ENCODE measurements around the gene F12. TPM values are rescaled to one million over a fixed set of nuclear protein-coding genes. Genes with fewer than 3 reads are reported as not detected.
"Not testable (repeated sequence)": the region's sequence is repeated elsewhere in the genome, so short reads cannot be mapped to it uniquely, and the experiment has no call there.

Gene F12
- total RNA-seq, 1 experiment from 2014 or later = 10.0 TPM

DNA sequence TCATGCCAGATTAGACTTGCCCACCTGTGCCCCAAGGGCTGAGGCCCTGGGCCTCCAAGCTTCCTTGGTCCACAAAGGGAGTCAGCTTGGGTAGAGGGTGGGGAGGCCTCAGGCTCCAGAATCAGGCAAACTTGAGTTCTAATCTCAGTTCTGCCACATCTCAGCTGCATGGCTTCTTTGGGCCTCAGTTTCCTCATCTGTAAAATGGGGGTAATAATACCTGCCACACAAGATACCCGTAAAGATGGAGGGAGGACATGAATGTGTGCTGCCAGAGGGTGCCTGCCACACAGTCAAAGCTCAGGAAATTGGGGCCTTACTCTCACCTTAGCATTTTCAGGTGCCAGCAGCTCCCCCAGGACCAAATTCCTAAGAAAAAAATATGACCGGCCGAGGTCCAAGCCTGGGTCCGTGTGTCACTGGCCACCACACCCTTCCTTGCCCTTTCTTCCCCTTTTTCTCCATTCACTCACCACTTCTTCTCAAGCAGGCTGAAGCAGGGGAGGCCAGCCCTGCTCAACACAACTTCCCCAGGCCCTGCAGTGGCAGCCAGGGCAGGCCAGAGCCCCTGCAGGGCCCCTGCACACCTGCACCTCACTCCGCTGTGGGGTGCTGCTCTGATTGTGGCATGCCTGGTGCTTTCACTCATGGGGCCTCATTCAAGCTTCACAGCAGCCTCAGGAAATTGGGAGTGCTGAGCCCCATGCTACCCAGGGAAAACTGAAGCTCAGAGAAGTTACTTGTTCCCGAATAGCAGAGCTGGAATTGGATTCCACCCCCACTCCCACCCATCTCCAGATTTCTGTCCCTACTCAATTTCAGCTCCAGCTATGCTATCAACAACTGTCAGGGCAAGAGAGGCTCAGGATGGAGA lies 47.7 kb downstream of the F12 start:
- TF ChIP-seq SMAD3 (CRISPR knock-in tag; IDR thresholded peaks at IDR 0.05; ENCODE audit: borderline replicate concordance) (no peak), RORB (CRISPR knock-in tag; IDR thresholded peaks at IDR 0.05) (no peak), KAT7 (CRISPR knock-in tag; IDR thresholded peaks at IDR 0.05; ENCODE audit: borderline replicate concordance) (no peak), NR1H2 (CRISPR knock-in tag; IDR thresholded peaks at IDR 0.05) (no peak), CREM (CRISPR knock-in tag; IDR thresholded peaks at IDR 0.05) (no peak), ZNF416 (CRISPR knock-in tag; IDR thresholded peaks at IDR 0.05) (no peak)
- TF ChIP-seq, protein P1, sequence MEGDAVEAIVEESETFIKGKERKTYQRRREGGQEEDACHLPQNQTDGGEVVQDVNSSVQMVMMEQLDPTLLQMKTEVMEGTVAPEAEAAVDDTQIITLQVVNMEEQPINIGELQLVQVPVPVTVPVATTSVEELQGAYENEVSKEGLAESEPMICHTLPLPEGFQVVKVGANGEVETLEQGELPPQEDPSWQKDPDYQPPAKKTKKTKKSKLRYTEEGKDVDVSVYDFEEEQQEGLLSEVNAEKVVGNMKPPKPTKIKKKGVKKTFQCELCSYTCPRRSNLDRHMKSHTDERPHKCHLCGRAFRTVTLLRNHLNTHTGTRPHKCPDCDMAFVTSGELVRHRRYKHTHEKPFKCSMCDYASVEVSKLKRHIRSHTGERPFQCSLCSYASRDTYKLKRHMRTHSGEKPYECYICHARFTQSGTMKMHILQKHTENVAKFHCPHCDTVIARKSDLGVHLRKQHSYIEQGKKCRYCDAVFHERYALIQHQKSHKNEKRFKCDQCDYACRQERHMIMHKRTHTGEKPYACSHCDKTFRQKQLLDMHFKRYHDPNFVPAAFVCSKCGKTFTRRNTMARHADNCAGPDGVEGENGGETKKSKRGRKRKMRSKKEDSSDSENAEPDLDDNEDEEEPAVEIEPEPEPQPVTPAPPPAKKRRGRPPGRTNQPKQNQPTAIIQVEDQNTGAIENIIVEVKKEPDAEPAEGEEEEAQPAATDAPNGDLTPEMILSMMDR (IDR thresholded peaks at IDR 0.05) = no peak
- TF ChIP-seq, protein P2, sequence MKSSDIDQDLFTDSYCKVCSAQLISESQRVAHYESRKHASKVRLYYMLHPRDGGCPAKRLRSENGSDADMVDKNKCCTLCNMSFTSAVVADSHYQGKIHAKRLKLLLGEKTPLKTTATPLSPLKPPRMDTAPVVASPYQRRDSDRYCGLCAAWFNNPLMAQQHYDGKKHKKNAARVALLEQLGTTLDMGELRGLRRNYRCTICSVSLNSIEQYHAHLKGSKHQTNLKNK (CRISPR knock-in tag; IDR thresholded peaks at IDR 0.05) = no peak
- no peak for DNase-seq (ENCODE audit: low spot score)
- no peak overlapping the region for H3K27ac Mint-ChIP-seq
- H3K4me1 Mint-ChIP-seq = peaks cover 39% of the 10 kb centered on the region
- H3K27me3 Mint-ChIP-seq (ENCODE audit: low read depth) = peaks cover 14% of the 10 kb centered on the region
- ChIA-PET CTCF (interaction anchor here (0.5 to 4.6 kb wide), 10 partner anchors 7 to 93 kb away, joined by 3 to 26 read pairs (median 5); partner anchors contain the start of gene GRK6), POLR2A (no interaction called here)
- H3K4me3 Mint-ChIP-seq = peak overlapping the region; percentile 76
- no peaks in the 10 kb centered on the region for H3K9me3 Mint-ChIP-seq
- H3K36me3 Mint-ChIP-seq = no peaks in the 10 kb centered on the region
- ATAC-seq = no peak

DNA sequence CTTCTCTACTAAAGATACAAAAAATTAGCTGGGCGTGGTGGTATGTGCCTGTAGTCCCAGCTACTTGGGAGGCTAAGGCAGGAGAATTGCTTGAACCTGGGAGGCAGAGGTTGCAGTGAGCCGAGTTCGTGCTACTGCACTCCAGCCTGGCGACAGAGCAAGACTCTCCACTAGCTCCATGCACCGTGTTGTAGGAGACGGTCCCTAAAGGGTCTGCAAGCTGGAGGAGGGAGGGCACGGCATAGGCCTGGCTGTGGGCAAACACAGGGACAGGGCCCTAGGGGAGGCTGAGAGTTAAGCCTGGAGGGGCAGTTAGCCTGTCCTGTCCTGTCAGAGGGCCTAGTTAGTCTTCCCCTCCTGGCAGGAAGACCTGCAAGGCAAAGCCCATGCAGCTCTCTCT lies 48.6 kb downstream of the F12 start:
- DNase-seq (ENCODE audit: low spot score); H3K36me3 Mint-ChIP-seq; H3K27ac Mint-ChIP-seq; H3K9me3 Mint-ChIP-seq; POLR2A ChIA-PET; ATAC-seq; H3K4me3 Mint-ChIP-seq: not testable (repeated sequence)
- Mint-ChIP-seq H3K27me3 (ENCODE audit: low read depth) (peaks cover 20% of the 10 kb centered on the region), H3K4me1 (peaks cover 32% of the 10 kb centered on the region)
- CTCF ChIA-PET = interaction anchor here (1.0 to 4.6 kb wide), 9 partner anchors 8 to 51 kb away, joined by 3 to 26 read pairs (median 4); no protein-coding TSS in a partner anchor

DNA sequence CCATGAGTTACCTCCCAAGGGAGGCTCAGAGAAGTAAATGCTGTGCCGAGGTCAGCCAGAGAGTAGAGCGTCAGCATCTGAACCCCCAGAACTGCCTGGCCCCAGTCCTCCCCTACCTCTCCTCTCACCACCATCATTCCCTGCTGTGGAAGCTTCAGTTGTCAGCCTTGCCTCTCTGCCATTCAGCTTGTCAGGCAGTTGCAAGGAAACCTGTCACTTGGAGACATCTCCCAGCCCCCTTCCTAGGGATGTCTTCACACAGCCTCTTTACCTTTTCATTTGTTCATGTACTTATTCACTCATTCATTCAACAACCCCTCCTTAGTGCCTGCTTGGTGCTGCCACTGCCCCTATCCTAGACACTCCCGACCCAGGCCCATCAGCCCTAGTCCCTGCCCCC lies 49.5 kb downstream of the F12 start:
- H3K4me3 Mint-ChIP-seq = no peak overlapping the region
- DNase-seq (ENCODE audit: low spot score) (no peak), ATAC-seq (no peak)
- peaks cover 11% of the 10 kb centered on the region for H3K9me3 Mint-ChIP-seq
- POLR2A ChIA-PET = interaction anchor here (0.6 kb wide), 1 partner anchor 8 kb away, joined by 3 read pairs; no protein-coding TSS in a partner anchor
- peaks cover 29% of the 10 kb centered on the region for H3K27me3 Mint-ChIP-seq (ENCODE audit: low read depth)
- TF ChIP-seq ETV6 (CRISPR knock-in tag; IDR thresholded peaks at IDR 0.05) (no peak), NFATC4 (CRISPR knock-in tag; IDR thresholded peaks at IDR 0.05) (no peak), NR1H2 (CRISPR knock-in tag; IDR thresholded peaks at IDR 0.05) (no peak)
- H3K27ac Mint-ChIP-seq = no peak overlapping the region
- peaks cover 25% of the 10 kb centered on the region for H3K4me1 Mint-ChIP-seq
- CTCF ChIA-PET = interaction anchor here (1.0 to 4.6 kb wide), 8 partner anchors 9 to 50 kb away, joined by 3 to 26 read pairs (median 5); no protein-coding TSS in a partner anchor
- H3K36me3 Mint-ChIP-seq = no peaks in the 10 kb centered on the region

DNA sequence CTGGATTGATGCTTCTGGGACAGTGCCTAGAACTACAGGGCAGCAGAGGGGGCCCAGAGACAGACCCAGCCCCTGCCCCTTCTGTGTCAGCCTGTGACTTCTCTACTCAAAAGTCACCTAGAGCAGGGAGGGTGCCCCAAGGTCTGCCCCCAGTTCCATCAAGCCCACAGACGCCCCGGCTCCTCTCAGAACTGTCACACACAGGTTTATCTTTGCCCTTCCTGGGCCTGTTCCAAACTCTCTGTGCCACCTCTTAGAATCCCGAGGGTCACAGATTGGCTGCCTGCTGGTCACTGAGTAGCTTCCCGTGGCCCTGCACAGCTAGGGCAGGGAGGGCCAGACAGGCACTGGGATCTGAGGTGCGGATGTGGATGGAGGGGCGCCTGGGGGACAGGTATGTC lies 49.9 kb downstream of the F12 start:
- Mint-ChIP-seq H3K9me3 (peaks cover 14% of the 10 kb centered on the region), H3K36me3 (no peaks in the 10 kb centered on the region), H3K27ac (no peak overlapping the region), H3K4me1 (peaks cover 21% of the 10 kb centered on the region), H3K4me3 (no peak overlapping the region), H3K27me3 (ENCODE audit: low read depth) (peaks cover 31% of the 10 kb centered on the region)
- ATAC-seq = no peak
- POLR2A ChIA-PET = no interaction called here
- no peak for DNase-seq (ENCODE audit: low spot score)
- CTCF ChIA-PET = interaction anchor here (1.2 to 4.6 kb wide), 5 partner anchors 10 to 50 kb away, joined by 3 to 26 read pairs (median 6); no protein-coding TSS in a partner anchor
- no peak for TF ChIP-seq ZNF138 (CRISPR knock-in tag; conservative IDR thresholded peaks at IDR 0.05)
- no peak for TF ChIP-seq NR2C2 (CRISPR knock-in tag; IDR thresholded peaks at IDR 0.05)
- TF ChIP-seq TEAD4 (CRISPR knock-in tag; IDR thresholded peaks at IDR 0.05) = no peak
- no peak for TF ChIP-seq PRRX2 (CRISPR knock-in tag; IDR thresholded peaks at IDR 0.05)
- TF ChIP-seq TCF7 (CRISPR knock-in tag; IDR thresholded peaks at IDR 0.05; ENCODE audit: low read depth) = no peak
- TF ChIP-seq, protein P3, sequence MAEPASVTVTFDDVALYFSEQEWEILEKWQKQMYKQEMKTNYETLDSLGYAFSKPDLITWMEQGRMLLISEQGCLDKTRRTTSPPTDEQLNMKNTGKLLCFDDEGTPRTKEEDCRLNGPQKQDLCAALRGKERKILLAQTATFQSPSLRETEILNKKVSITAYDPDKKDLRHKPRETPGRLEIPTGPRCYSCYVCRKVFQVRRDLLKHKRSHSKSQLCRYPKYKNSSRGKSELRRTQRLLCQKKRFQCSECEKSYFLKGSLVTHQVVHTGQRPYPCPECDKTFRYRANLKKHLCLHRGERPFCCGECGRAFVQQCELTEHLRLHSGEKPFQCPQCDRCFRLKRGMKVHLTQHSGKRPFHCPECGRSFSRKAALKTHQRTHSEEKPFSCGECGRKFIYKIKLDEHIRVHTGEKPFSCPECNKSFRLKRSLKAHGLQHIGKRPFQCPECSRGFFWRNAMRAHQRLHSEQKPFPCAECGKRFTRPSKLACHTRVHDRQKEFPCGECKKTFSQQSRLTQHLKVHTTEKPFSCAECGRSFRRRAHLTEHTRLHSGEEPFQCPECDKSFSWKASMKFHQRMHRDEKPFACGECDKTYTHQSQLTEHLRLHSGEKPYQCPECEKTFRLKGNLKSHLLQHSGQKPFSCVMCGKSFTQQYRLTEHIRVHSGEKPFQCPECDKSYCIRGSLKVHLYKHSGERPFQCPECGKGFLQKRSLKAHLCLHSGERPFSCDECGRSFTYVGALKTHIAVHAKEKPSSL (CRISPR knock-in tag; conservative IDR thresholded peaks at IDR 0.05) = no peak
- no peak for TF ChIP-seq ATF1 (CRISPR knock-in tag; IDR thresholded peaks at IDR 0.05)
- TF ChIP-seq SP1 (CRISPR knock-in tag; conservative IDR thresholded peaks at IDR 0.05) = no peak
- TF ChIP-seq, protein P4, sequence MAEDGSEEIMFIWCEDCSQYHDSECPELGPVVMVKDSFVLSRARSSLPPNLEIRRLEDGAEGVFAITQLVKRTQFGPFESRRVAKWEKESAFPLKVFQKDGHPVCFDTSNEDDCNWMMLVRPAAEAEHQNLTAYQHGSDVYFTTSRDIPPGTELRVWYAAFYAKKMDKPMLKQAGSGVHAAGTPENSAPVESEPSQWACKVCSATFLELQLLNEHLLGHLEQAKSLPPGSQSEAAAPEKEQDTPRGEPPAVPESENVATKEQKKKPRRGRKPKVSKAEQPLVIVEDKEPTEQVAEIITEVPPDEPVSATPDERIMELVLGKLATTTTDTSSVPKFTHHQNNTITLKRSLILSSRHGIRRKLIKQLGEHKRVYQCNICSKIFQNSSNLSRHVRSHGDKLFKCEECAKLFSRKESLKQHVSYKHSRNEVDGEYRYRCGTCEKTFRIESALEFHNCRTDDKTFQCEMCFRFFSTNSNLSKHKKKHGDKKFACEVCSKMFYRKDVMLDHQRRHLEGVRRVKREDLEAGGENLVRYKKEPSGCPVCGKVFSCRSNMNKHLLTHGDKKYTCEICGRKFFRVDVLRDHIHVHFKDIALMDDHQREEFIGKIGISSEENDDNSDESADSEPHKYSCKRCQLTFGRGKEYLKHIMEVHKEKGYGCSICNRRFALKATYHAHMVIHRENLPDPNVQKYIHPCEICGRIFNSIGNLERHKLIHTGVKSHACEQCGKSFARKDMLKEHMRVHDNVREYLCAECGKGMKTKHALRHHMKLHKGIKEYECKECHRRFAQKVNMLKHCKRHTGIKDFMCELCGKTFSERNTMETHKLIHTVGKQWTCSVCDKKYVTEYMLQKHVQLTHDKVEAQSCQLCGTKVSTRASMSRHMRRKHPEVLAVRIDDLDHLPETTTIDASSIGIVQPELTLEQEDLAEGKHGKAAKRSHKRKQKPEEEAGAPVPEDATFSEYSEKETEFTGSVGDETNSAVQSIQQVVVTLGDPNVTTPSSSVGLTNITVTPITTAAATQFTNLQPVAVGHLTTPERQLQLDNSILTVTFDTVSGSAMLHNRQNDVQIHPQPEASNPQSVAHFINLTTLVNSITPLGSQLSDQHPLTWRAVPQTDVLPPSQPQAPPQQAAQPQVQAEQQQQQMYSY (CRISPR knock-in tag; IDR thresholded peaks at IDR 0.05) = no peak
- TF ChIP-seq KAT7 (CRISPR knock-in tag; IDR thresholded peaks at IDR 0.05; ENCODE audit: borderline replicate concordance) = no peak
- TF ChIP-seq MXD4 (CRISPR knock-in tag; IDR thresholded peaks at IDR 0.05; ENCODE audit: borderline replicate concordance) = no peak
- no peak for TF ChIP-seq TP53 (CRISPR knock-in tag; IDR thresholded peaks at IDR 0.05)

All from WTC11 (cell line).